Stimulated activated CD8-positive, alpha-beta memory T cell treated with anti-CD3 and anti-CD28 coated beads, Interleukin-4, amount 100 ng/mL, for 4 hours (primary cell): ENCODE measurements around the gene COPS8.

ENCODE experiments used
- DNase-seq, 2 donors: peaks; one replicate each; pipeline ENCODE4 v3.0.0-alpha.2; 2020; ENCODE audit warnings: low read depth in 2 of 2, low spot score in 1 of 2

Gene COPS8

DNA sequence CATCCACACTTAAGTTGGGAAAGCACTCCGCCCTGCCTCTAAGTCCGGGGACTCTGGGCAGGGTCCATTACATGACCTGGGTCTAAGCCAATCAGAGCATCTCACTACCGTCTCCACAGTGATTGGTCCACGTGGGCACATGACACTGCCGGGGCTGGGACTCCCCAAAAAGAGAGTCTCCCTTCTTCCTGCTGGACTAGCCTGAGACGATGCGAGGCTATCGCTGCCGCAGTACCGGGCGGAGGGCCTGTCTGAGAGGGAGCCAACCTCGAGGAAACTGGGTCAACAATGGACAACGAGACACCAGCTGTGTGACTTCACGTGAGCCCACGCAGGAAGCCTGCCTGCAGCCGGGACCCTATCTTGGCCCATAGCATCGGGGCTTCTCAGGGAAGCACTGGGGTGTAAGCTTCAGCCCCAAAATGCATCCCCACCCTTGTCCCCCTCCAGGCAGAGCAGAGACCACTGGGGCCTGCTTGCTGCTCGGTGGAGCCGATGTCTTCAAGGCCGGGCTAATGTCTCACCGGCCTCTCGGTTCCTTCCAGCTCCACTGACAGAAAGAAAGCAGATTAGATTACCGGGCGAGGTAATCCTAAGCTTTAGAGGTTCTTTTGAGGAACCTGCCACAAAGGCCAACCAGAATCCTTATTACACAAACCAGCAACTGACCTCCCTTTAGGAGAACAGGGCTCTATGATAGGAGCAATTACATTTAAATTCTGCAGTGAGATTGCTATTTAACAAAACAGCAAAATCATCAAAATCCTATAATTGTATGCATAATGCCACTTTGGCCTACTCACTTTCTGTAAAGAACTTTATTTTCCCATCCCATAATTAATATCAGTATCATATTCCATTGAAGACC is 21.3 kb upstream of the COPS8 start:
- DNase-seq = no peak

DNA sequence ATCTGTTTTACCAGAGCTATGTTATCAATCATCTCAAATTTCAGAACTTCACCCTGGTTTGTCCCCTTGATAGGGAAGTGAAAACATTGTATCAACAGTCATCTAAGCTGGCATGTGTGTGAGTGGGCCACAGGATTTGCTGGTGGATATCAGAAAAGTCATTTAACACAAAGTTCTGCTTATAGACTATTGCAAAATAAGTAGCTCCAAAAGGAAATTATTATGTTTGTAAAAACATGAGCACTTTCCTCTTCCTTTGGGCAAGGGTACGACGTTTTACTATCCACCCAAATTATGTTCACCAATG is 20.7 kb upstream of the COPS8 start:
- DNase-seq = no peak

DNA sequence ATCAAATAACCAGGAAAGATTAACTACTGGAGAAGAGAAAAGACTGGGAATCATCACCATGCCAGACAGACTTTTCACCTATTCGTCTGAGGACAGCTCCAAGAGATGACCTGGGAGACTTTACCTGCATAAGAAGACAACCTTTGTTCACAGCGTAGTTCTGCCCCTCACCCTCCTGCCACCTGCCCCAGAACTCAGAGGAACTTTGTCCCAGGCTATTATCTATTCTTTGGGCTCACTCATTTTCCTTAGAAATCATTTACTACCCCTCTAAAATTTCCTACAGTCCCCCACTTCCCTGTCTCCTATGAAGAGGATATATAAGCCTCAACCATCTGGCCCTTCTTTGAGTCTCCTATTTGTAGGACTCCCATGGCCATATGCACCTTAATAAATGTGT is 19.3 kb upstream of the COPS8 start:
- DNase-seq = no peak

DNA sequence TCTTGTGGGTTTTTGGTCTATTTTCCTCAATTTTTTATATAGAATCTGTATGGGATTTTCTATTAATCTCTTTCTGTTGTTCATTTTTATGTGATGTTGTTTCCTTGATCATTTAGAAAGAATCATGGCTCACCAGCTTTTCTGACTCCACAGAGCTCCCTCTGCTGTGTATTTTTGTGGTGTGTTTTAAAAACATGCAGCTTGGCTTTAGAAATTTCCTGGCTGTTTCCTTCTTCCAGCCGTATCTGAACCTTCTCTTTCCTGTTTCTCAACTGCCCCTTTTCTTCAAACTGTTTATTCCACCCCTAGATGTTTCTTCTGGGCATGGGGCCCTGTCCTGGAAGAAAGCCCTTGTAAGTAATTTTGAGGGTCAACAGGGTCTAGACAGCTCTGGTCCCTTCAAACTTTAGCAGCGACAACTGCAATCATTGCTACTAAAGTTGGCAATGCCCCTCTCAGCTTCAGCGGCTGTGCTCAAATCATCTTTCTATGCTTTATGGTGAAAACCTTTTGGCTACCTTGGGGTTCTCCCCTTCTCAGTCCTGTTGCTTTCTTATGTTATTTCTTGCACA is 17.6 kb upstream of the COPS8 start:
- DNase-seq = no peak

DNA sequence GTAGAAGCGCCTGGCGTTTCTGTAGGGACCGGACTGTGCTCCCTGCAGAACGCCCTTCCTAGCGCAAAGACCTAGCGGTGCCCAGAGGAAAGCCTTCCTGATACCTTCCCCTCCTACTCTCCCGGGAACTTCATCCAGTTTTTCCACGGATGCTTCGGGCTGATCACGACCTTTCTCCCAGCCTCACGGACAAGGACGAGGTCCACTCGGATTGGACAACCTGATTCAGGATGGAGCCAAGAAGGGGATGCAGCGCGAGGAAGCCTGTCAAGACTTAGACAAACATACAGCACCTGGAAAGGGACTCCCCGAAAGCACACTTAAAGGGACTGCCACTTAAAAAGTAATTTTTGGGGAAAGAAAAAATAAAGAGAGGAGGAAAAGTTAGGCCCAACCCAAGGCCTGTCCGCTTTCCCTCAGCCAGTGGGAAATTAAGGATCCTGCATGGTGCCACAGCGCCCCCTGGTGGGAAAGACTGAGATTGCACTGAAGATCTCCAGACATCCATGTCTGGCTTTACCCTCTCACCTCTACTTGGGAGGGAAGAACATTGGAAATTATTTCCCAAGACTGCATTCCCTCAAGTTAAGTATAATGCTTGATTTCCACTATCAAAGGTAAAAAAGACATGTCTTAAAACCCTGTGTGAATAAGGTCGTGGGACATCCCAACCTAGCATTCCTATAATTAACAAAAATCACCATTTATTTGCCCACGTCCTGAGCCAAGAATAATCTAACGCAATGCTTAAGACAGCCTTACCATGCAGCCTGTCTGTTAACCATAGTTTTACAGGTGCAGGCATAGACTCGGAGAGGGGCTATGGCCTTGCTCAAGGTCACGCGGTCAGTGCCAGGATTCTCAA is 13.4 kb upstream of the COPS8 start:
- DNase-seq = peak; percentile 41 to 59

DNA sequence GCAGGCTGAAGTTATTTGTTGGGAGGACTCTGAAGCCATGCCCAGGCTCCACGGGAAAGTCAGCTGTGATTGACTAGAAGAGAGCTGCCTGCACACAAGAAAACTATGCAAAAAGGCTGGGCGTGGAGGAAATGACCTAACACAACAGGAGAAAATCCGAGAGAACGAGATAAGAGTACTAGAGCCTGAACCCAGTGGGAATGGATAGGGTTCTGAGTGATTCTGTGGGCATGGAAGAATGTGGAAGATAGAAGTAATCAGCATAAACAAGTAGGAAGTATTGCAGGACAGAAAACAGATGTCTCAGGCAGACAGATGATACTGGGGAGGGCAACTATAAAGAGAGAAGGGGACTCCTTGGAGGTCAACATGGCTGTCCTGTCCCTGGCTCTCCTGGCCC is 12.1 kb upstream of the COPS8 start:
- DNase-seq = no peak

DNA sequence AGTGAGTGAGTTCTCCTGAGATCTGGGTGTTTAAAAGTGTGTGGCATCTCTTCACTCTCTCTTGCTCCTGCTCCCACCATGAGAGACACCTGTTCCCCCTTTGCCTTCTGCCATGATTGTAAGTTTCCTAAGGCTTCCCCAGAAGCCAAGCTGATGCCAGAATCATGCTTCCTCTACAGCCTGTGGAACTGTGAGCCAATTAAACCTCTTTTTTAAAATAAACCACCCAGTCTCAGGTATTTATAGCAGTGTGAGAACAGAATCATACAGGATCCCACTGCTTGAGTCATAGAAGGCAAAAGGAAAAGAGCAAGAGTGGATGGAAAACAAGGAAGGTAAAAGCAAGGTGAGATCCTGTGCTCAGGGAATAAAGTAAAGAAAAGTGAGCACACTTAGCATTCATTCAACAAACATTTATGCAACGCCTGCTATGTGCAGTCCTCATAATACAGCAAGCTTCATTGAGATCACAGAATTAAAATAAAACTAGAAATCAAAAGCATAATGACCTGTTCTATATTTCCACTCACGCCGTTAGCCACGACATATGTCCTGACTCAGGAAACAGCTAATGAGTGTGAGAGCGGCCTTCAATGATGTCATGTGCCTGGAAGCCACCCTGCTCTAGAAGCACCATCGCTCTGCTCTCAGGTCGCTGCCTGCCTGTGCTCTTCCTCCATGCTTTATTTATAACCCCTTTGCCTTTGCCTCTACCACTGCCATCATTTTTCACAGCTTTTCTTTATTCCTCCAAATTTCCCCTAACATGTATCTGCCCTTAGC is 11.3 kb upstream of the COPS8 start:
- DNase-seq = no peak

DNA sequence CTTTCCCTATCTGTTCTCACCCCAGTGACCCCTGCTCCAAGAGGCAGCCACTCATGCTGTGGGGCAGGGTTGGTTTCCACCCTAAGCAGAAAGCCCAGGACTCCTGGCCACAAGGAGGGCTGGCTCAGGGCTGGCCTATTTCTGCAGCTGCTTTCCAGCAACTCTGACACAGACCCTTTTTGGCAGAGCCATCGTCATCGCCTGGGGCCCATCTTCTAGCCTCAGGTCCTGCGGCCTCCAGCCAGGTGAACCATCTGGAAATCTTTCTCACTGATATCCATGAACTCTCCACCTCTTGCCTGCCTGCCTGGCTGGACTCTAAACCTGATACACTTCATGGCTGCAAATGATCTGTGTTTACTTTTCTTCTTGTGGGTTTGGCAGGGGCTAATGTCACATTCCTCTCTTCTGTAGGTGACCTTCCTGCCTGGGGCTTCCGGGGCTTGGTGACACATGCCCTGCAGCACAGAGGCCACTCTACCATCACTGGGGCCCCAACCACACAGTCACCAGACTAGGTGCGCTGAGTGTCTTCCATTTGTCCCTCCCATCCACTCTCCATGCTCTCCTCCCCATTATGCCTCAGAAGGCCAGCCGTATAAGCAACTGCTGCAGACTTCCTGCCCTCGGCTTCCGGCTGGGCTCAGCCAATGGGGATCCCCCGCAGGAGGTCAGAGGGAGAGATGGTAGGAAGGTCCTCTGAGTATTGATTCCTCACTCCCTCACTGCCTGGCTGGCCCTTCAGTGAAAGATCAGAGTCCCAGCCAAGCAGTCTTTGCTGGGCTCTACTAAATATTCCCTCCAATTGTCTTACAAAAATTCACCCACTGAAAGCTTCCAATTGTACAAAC is 9.7 kb upstream of the COPS8 start:
- DNase-seq = no peak

DNA sequence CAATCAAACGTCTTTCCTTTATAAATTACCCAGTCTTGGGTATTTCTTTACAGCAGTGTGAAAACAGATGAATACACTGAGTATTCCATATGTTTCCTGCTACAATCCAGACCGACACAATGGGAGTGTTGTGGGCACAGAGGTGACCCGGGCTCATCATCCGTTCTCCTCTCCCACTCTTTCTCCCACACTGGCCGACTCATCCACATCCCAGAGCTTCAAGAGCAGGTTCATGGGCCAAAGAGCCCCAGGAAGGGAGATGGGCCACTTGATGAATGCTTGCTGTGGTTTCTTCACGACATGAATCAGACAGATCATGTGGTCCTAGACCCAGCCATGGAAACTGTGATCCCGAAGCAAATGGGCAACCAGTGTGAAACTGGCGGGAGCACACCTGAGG is 4.1 kb upstream of the COPS8 start:
- no peak for DNase-seq

DNA sequence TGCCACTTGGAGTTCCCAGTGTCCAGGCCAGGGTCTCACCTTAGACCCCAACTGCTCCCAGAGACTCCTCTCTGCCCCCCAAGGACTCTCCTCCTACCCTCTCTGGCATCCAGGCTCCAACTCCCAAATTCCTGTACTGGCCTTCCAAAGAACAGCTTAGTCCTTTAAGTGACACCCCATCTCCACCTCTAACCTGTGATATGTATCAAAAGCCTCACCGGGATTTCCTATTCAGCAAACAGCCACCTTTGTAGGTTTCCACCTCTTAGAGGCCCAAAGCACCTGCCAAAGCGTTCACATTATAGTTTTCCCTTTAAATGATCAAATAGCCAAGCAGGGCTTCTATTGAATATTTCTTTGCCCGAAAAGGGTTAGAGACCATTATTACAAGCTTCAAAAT is 2.7 kb upstream of the COPS8 start:
- no peak for DNase-seq

DNA sequence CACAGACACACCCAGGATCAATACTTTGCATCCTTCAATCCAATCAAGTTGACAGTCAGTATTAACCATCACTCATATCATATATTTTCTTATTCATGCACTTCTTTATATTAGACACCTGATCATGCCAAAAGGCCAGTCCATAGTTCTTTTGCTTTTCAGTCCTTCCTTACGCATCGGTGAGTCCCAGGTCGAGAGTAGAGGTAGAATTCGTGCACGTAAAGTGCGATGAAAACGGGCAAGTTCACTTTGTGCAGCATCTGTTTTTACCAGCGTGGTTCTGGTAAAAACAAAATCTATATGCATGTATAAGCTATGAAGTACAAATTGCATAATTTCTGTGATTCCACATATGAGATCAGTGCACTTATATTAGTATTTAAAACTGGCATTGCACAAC is 1.2 kb upstream of the COPS8 start:
- no peak for DNase-seq

DNA sequence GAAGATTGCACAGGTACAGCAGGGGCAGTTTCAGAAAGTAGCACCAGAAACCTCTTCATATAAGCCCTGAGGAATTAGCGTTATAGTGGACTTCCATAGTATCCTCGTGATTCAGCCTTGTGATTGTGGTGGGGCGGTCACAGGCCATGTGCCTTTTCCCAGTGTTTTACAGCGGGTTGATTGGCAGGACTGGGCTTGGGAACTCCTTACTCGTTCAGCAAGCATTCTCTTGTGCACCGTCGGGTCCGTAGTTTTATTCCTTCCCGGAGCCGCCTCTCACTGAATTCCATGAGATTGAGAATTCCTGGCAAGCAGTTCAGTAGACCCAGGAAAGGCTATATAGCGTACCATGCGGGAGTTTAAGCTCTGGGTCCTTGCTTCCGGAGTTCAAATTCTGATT is 5.2 kb downstream of the COPS8 start:
- no peak for DNase-seq

DNA sequence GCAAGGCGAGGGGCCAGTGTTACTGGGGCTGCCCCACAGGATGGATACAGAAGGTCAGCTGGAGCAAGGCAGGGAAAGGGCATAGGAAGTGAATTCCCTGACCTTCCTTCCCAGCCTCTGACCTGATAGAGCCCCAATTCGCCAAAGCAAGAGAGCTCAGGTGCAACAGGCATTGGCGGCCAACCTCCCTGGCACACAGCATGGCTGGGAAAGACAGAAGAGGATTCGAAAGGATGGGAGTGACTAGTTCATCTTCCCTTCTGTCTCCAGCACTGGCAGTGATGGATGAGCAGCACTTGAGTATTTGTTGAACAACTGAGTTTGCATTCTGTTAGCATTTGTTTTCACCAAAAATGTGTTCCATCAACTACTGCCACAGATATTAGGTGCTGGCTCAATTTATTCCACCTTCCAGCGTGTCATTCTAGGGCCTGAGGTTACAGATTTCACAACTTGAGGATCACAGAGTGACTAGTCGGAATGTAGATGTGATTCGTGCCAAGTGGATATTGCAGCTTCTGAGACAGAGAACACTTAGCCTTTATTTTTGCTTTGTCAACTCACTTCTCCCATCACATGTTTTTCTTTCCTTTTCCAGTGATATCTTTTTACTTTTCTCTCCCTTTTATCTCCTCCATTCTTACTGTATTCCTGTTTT is 6.2 kb downstream of the COPS8 start:
- no peak for DNase-seq

DNA sequence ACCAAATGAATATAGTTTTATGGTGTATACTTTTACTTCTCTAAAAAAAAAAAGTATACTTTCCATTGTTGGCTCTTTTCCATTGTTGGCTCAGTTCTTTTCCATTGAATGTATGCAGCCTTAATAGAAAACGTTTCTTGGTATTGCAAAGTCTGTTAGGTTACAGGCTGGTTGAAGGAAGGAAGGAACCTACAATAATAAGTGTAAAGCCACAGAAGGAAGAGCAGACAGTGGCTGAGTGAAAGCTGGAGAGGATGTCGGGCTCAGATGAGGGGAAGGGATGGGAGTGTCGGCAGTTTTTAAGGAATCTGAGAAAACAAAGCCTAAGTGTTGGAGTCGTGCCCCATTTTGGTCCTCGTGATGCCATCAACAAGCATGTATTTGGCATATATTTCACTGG is 6.8 kb downstream of the COPS8 start:
- DNase-seq = no peak

DNA sequence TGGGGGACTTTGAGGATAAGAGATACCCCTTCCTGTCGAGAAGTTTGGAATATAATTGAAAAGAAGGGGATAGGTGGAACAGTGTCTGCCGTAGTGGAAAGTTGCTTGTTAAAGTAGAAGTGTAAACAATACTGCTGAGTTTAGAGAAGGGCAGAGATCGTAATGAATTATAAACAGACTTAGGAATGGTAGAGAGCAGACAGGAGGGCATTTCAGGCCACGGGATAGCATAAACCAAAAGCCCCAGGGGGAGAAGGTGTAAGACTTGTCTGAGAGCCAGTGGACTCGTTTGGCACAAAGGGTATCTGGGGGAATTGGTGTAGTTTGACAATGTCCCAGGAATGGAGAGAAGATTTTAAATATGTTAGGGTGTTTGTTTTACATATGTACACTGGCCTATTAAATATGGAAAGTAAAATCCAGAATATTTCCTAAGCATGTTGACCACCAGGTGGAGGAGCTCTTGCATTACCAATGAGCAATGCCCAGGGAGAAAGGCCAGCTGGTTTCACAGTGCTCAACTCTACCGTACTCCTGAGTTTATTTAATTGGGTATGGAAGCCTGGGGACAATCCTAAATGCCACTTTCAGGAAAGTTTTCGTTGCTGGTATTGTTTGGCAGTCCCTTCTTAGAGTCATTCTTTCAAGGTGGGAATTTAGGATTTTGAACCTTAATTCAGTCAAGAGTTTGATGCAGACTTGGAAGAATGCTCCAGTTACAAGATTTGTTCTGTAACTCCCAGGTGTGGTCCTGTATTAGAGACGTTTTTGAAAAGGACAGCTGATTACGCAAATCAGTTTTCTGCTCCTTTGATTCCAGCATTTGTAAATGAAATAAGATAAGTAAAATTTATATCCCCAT is 7.5 kb downstream of the COPS8 start:
- no peak for DNase-seq

DNA sequence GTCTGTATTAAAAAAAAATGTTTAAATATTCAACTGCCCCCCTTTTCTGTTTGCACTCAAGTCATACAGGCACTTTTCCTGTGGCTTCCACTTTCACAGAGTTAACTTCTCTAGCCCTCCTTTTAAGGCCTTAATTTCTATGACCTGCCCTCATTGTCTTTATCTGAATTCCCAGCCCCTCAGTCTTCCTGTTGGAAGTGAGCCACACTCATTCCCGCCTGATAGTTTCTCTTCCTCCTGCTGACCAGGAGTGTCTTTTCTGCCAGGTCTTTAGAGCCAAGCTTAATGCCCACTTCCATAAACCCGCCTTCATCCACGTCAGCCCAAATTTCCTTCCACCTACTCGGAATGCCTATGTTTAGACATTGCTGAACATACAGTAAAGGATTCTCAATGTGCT is 10.5 kb downstream of the COPS8 start:
- no peak for DNase-seq

DNA sequence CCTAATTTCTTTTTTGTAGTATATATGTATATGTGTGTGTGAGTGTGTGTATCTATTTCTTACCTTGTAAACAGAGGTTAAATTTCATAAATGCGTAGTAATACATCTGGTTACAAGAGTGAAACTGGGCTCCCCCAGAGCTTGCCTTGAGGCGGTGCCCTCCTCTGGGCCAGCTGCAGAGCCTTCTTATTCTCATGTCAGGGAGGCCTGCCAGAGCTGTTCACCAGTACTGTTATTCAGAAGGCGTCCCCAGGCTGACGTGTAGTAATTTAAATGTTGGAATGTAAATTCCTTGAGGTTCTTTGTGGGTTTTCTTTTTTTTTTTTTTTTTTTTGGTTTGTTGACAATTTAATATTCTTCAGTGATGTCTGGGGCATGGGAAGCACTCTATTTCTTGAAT is 11.2 kb downstream of the COPS8 start:
- no peak for DNase-seq

DNA sequence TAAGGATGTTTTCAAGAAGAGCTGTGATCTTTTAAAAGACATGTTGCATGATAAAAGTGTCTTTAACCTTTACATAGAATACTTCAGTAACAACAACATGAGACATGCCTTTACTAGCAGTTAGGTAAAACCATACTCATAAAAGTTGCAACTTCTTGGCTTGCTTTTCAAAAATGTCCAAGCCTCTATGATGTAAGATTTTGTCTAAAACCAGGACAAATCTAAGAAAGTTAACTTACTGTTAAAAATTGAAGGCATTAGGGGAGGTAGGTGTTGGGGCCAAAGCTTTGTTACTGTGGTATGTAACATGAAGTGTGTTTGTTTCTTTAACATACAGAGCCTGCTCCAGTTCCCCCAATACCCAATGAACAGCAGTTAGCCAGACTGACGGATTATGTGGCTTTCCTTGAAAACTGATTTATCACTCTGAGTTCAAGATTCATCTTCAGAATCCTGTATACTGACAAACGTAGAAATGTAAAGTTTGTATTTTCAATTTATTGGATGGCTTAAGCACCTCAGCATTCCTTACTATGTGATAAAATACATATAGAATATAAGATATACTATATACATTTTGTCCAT is 11.7 kb downstream of the COPS8 start:
- DNase-seq = no peak
